GM23248 (cell line): ENCODE measurements around the gene KIF3B. TPM values are rescaled to one million over a fixed set of nuclear protein-coding genes. Genes with fewer than 3 reads are reported as not detected.

Experiments used
- DNase-seq: peaks from one replicate; pipeline ENCODE4 v3.0.0-alpha.2; 2015
- H2AFZ ChIP-seq: fragments of 200-600 bp; sonication (generic); 2 replicates; pipeline ENCODE4 v1.6.1; 2016; ENCODE audit warnings: antibody characterized with exemption
- H3F3A ChIP-seq: fragments of 200-600 bp; sonication (generic); 2 replicates; pipeline ENCODE4 v1.6.1; 2016; ENCODE audit warnings: mild to moderate bottlenecking, antibody characterized with exemption, mixed run types; ENCODE audit not compliant: insufficient read depth
- H3K27ac ChIP-seq: fragments of 200-600 bp; sonication (generic); 2 replicates; pipeline ENCODE4 v1.5.1; 2016; ENCODE audit warnings: mild to moderate bottlenecking
- H3K27me3 ChIP-seq: fragments of 200-600 bp; sonication (generic); replicated peaks from 2 replicates; pipeline ENCODE4 v1.6.1; 2016; ENCODE audit warnings: mild to moderate bottlenecking; ENCODE audit not compliant: insufficient read depth
- H3K36me3 ChIP-seq: fragments of 200-600 bp; sonication (generic); 2 replicates; pipeline ENCODE4 v1.6.1; 2016; ENCODE audit warnings: low read depth, mild to moderate bottlenecking
- H3K4me1 ChIP-seq: fragments of 200-600 bp; sonication (generic); 2 replicates; pipeline ENCODE4 v1.6.1; 2016; ENCODE audit warnings: mild to moderate bottlenecking; ENCODE audit not compliant: insufficient read depth
- H3K4me2 ChIP-seq: fragments of 200-600 bp; sonication (generic); one replicate; pipeline ENCODE4 v1.6.1; 2016; ENCODE audit warnings: mild to moderate bottlenecking; ENCODE audit not compliant: unreplicated experiment
- H3K4me3 ChIP-seq: fragments of 200-600 bp; sonication (generic); 2 replicates; pipeline ENCODE4 v1.5.1; 2016; ENCODE audit warnings: mild to moderate bottlenecking
- H3K79me2 ChIP-seq: fragments of 200-600 bp; sonication (generic); 2 replicates; pipeline ENCODE4 v1.6.1; 2016; ENCODE audit warnings: mild to moderate bottlenecking; ENCODE audit not compliant: insufficient read depth
- H3K9ac ChIP-seq: fragments of 200-600 bp; sonication (generic); 2 replicates; pipeline ENCODE4 v1.6.1; 2016; ENCODE audit warnings: mild to moderate bottlenecking
- H3K9me2 ChIP-seq: fragments of 200-600 bp; sonication (generic); 2 replicates; pipeline ENCODE4 v1.6.1; 2016; ENCODE audit warnings: mixed run types, mild to moderate bottlenecking, moderate library complexity; ENCODE audit not compliant: insufficient read depth
- H3K9me3 ChIP-seq: fragments of 200-600 bp; sonication (generic); one replicate; pipeline ENCODE4 v1.6.1; 2017; ENCODE audit warnings: low read depth
- H4K20me1 ChIP-seq: fragments of 200-600 bp; sonication (generic); 2 replicates; pipeline ENCODE4 v1.6.0; 2016; ENCODE audit not compliant: insufficient read depth
- EZH2 ChIP-seq: fragments of 200-600 bp; sonication (generic); IDR thresholded peaks from 2 replicates; pipeline ENCODE4 v1.6.1; 2018; ENCODE audit warnings: antibody characterized with exemption, mild to moderate bottlenecking; ENCODE audit not compliant: insufficient read depth, poor library complexity, severe bottlenecking
- EZH2phosphoT487 ChIP-seq: fragments of 200-600 bp; sonication (generic); IDR thresholded peaks from 2 replicates; pipeline ENCODE4 v1.6.1; 2018; ENCODE audit warnings: antibody characterized with exemption, moderate library complexity, mild to moderate bottlenecking, low read depth; ENCODE audit not compliant: insufficient read depth
- WGBS, 2 experiments: methylation state at CpG; one replicate each; pipeline ENCODE4 v1.1.6; 2015 to 2017; ENCODE audit warnings: low lambda C conversion rate in 2 of 2, low coverage in 1 of 2; ENCODE audit errors: missing lambda C conversion rate in 2 of 2; 5-methylcytosine and 5-hydroxymethylcytosine counted together
- in situ Hi-C: fragments of 300-500 bp; cut with MboI; formaldehyde crosslinking; loops from 2 replicates; pipeline ENCODE4 v1.15.0; 2020
- polyA plus RNA-seq: library from polyadenylated mRNA; unstranded; fragments of >200 nt; fragmentation: Nextera tagmentation; extraction: Ambion mirVana; gene quantifications from 2 replicates; pipeline ENCODE4 v1.2.1, GENCODE V29; 2016
- total RNA-seq: library from RNA; depleted of rRNA; stranded (reverse); fragments of >200 nt; shearing (Covaris generic); gene quantifications from 2 replicates; pipeline ENCODE4 v1.2.3, GENCODE V29; 2014

The KIF3B gene
- total and polyA plus RNA-seq, 2 experiments from 2014 or later = 8.8 to 28.3 TPM

GRCh38 chr20:32315891-32316290 lies 38.4 kb downstream of the KIF3B start:
- Histone ChIP-seq H3K27ac (no peak overlapping the region), H3K9ac (no peak overlapping the region), H2AFZ (no peak overlapping the region), H3K9me3 (no peaks in the 10 kb centered on the region), H3F3A (no peaks in the 10 kb centered on the region), H3K9me2 (no peaks in the 10 kb centered on the region), H3K4me3 (no peak overlapping the region), H3K36me3 (peaks cover 30% of the 10 kb centered on the region; the same call in 1 of the 2 replicates), H3K4me2 (no peak overlapping the region), H4K20me1 (0 out of 2 replicates have a peak, but pooled peaks cover 4% of the 10 kb centered on the region), H3K4me1 (no peaks in the 10 kb centered on the region), H3K79me2 (peaks cover 14% of the 10 kb centered on the region; the same call in 1 of the 2 replicates), H3K27me3 (no peaks in the 10 kb centered on the region)
- in situ Hi-C loops = no loop called here
- 95 to 99% methylated on average over 2 of the region's 2 CpGs for WGBS, 2 experiments
- TF ChIP-seq EZH2phosphoT487 (no peak), EZH2 (no peak)
- no peak for DNase-seq

GRCh38 chr20:32316667-32317066 lies 39.2 kb downstream of the KIF3B start:
- TF ChIP-seq EZH2phosphoT487 = no peak
- TF ChIP-seq EZH2 = no peak
- H3K4me2 ChIP-seq = no peak overlapping the region
- H3F3A ChIP-seq = no peaks in the 10 kb centered on the region
- peak; percentile 65 for DNase-seq
- H4K20me1 ChIP-seq = 0 out of 2 replicates have a peak, but pooled peaks cover 4% of the 10 kb centered on the region
- no peak overlapping the region for H3K27ac ChIP-seq
- no peaks in the 10 kb centered on the region for H3K4me1 ChIP-seq
- in situ Hi-C loops = no loop called here
- peaks cover 14% of the 10 kb centered on the region; the same call in 1 of the 2 replicates for H3K79me2 ChIP-seq
- H3K36me3 ChIP-seq = peaks cover 31% of the 10 kb centered on the region; the same call in 1 of the 2 replicates
- no peak overlapping the region for H2AFZ ChIP-seq
- H3K9me3 ChIP-seq = no peaks in the 10 kb centered on the region
- H3K9ac ChIP-seq = no peak overlapping the region
- no peaks in the 10 kb centered on the region for H3K27me3 ChIP-seq
- H3K4me3 ChIP-seq = no peak overlapping the region
- WGBS, 2 experiments = 86 to 88% methylated on average over 7 of the region's 7 CpGs
- no peaks in the 10 kb centered on the region for H3K9me2 ChIP-seq

GRCh38 chr20:32319100-32319499 lies 41.6 kb downstream of the KIF3B start:
- Histone ChIP-seq H3K27me3 (no peaks in the 10 kb centered on the region), H3K79me2 (0 out of 2 replicates have a peak, but pooled peaks cover 7% of the 10 kb centered on the region), H3K9me2 (no peaks in the 10 kb centered on the region), H3K4me2 (no peak overlapping the region), H3K27ac (no peak overlapping the region), H3K9me3 (no peaks in the 10 kb centered on the region), H3K4me1 (no peaks in the 10 kb centered on the region), H3K4me3 (no peak overlapping the region), H2AFZ (no peak overlapping the region), H4K20me1 (no peaks in the 10 kb centered on the region), H3F3A (no peaks in the 10 kb centered on the region), H3K9ac (no peak overlapping the region), H3K36me3 (peaks cover 31% of the 10 kb centered on the region; the same call in 1 of the 2 replicates)
- TF ChIP-seq EZH2phosphoT487 = no peak
- TF ChIP-seq EZH2 = no peak
- 92 to 94% methylated on average over 6 of the region's 6 CpGs for WGBS, 2 experiments
- DNase-seq = no peak
- in situ Hi-C loops = no loop called here

- H3K4me3 ChIP-seq = no peak overlapping the region
- 98 to 100% methylated on average over 1 of the region's 1 CpG for WGBS, 2 experiments
- no peaks in the 10 kb centered on the region for H3K9me3 ChIP-seq
- H3K79me2 ChIP-seq = no peaks in the 10 kb centered on the region
- no peak for DNase-seq
- H3K36me3 ChIP-seq = peaks cover 28% of the 10 kb centered on the region; the same call in 1 of the 2 replicates
- in situ Hi-C loops = no loop called here
- no peak overlapping the region for H3K4me2 ChIP-seq
- H3K9me2 ChIP-seq = no peaks in the 10 kb centered on the region
- peaks cover 7% of the 10 kb centered on the region for H3F3A ChIP-seq
- H3K27me3 ChIP-seq = no peaks in the 10 kb centered on the region
- H3K9ac ChIP-seq = no peak overlapping the region
- no peaks in the 10 kb centered on the region for H4K20me1 ChIP-seq
- H3K27ac ChIP-seq = no peak overlapping the region
- H3K4me1 ChIP-seq = peaks cover 4% of the 10 kb centered on the region
- no peak overlapping the region for H2AFZ ChIP-seq
- no peak for TF ChIP-seq EZH2
- no peak for TF ChIP-seq EZH2phosphoT487
Measured at GRCh38 chr20:32320305-32320704, 42.9 kb downstream of the KIF3B start.
